Measurements from ENCODE around the gene RBPJL.

The RBPJL gene

DNA sequence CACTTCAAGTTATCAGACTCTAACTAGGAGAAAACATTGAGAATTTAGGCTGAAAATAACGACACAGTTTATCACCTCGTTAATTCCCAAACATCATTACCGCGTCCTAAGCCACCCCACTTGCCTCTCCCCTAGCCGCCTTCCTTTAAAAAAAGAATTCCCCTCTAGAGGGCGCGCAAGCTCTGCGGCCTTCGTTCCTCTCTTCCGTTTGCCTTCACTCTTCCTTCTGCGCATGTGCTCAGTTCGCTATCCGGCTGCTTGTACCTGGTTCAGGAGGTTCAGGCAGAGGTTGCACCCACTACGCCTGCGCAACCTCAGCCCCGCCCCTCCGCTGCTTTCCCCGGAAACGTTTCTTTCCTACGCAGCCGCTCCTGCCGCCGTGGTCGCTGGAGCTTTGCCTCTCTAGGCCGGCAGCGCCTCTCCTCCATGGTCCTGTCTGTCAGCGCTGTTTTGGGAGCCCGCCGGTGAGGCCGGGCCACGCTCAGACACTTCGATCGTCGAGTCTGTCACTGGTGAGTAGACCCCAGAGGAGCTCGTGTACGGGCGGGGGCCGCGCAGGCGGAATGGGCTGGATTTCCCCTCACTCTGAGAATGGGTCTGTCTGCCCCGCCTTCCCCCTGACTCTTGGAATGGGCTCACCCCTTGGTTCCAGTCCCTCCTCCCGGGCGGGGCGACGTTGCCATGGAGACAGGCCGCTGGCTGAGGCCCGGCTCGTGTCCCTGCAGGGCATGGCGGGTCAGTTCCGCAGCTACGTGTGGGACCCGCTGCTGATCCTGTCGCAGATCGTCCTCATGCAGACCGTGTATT lies 56.4 kb downstream of the RBPJL start, which contains the start of gene SYS1:
TSS of gene SYS1 (plus strand) at position 353 of the 807 bp plus-strand sequence. CDS start at position 729, 376 bp downstream.
- DNase-seq: peak; percentile 99

DNA sequence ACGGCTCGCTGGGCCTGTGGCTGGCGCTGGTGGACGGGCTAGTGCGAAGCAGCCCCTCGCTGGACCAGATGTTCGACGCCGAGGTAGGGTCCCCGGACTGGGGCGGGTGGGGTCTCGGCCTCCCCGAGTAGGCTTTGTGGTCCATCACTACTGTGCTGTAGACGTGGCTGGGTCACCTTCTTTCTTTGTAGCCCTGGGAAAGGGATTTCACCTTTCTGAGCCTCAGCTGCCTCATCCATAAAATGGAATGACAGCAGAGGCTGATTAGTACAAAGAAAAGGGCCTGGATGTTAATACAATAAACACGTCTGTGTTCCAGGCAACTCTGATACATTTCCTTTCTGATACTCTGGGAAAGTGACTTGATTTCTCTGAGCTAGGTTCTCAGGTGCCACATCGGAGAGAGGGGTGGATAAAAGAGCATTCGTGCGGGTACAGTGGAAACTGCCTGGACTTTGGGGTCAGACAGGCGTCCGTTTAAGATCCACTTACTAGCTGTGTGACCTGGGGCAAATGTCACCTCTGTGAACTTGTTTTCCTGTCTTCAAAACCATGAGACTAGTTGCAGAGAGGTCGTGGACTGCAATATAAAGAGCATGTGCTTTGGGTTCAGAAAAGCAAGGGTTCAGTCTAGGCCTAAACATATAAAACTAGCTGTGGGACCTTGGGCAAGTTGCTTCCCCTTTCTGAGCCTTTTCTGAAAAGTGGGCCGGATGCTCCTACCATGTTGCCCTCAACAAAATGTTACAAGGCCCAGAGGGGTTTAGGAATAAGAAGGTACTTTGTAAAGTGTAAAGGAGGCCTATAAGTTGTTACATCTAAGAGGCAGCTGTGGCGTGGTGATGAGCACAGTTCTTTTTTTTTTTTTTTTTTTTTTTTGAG lies 57.2 kb downstream of the RBPJL start:
- no peak for DNase-seq

DNA sequence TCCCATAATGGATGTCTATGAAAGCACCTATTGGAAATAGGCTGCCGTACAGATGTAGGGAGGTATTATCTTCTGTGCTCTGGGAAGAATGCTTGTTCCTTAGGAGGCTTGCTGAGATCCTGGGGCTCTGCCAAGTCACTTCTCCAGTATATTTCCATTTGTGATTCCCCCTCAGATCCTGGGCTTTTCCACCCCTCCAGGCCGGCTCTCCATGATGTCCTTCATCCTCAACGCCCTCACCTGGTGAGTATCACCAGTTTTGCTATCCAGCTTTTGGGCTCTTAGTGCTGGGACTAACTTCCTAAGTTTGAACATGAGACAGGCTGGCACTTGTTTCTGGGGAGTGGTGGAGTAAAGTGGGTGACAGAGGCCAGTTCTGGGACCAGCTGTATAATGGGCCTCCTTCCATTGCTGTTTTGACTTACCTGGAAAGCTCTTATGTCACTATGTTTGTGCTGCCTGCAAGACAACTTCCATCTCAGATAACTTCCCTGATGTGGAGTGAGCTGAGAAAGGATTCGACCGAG lies 58.9 kb downstream of the RBPJL start:
- no peak for DNase-seq

DNA sequence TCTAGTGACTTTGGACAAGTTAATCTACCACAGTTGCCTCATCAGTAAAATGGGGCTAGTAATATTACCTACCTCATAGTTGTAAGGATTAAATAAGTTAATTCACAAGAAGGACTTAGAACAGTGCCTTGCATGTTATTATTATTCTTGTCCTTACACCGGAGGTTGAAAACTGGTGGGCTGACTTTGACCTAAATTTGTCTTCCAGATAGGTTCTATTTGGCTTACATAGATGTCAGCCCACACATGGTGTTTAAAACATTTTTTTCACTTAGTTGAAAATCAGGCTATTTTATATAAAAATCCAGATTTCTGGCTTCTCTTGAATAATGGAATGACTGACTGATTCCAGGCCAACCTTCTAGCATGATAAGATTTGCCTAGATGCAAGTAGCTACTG lies 59.6 kb downstream of the RBPJL start:
- no peak for DNase-seq

DNA sequence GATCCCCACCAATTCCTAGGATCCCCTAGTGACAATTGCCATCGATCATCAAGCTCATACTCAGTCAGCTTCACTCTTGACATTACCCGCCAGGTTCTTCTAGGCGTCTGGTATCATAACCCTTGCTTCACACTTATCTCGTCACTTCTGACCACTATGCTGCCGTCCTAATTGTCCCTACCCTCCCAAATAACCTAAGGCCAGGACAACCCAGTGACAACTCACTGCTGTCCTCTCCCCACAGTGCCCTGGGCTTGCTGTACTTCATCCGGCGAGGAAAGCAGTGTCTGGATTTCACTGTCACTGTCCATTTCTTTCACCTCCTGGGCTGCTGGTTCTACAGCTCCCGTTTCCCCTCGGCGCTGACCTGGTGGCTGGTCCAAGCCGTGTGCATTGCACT lies 60.0 kb downstream of the RBPJL start:
- DNase-seq: no peak

DNA sequence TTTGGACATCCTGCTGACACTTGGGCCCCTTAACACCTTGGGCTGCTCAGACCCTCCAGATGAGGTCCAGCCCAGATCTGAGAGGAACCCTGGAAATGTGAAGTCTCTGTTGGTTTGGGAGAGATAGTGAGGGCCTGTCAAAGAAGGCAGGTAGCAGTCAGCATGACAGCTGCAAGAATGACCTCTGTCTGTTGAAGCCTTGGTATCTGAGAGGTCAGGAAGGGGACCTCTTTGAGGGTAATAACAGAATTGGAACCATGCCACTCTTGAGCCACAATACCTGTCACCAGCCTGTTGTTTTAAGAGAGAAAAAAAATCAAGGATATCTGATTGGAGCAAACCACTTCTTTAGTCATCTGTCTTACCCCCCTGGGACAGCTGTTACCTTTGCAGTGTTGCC lies 60.5 kb downstream of the RBPJL start:
- no peak for DNase-seq

Measured in fibroblast of skin of scalp (primary cell).